ENCODE measurements around the gene MGARP.

GRCh38 chr4:139274790-139275189 is 5.2 kb downstream of the MGARP start:
- TF ChIP-seq ELF4 (IDR thresholded peaks at IDR 0.05) (no peak), L3MBTL2 (conservative IDR thresholded peaks at IDR 0.05) (no peak), SUZ12 (IDR thresholded peaks at IDR 0.05) (no peak), FOXA1 (IDR thresholded peaks at IDR 0.05) (no peak), HDGF (IDR thresholded peaks at IDR 0.05; ENCODE audit: borderline replicate concordance) (no peak), ARNT (IDR thresholded peaks at IDR 0.05) (no peak), SP1 (IDR thresholded peaks at IDR 0.05) (no peak), NFRKB (IDR thresholded peaks at IDR 0.05) (no peak), FOXM1 (IDR thresholded peaks at IDR 0.05; ENCODE audit: borderline replicate concordance) (no peak), FOXK2 (IDR thresholded peaks at IDR 0.05) (no peak), TARDBP (IDR thresholded peaks at IDR 0.05) (no peak)

All from HEK293T (cell line).